Measurements from ENCODE around the gene SLC25A22. TPM values are rescaled to one million over a fixed set of nuclear protein-coding genes. Genes with fewer than 3 reads are reported as not detected.

The SLC25A22 gene
- total and polyA plus RNA-seq, 3 experiments from 2014 or later: 14.1 to 77.0 (median 73.6) TPM

Other genes with a start within 250 kb of the SLC25A22 start
- 1 to 10 TPM; 1.2 to 2.4 TPM for gene LMNTD2, start 237.5 kb downstream of the SLC25A22 start, total RNA-seq
- gene LMNTD2, start 237.5 kb downstream of the SLC25A22 start, polyA plus RNA-seq: 1.1 TPM
- 10 to 100 TPM; 20.4 to 20.7 TPM for gene RASSF7, start 237.3 kb downstream of the SLC25A22 start, total RNA-seq
- gene RASSF7, start 237.3 kb downstream of the SLC25A22 start, polyA plus RNA-seq: 39.7 TPM
- 10 to 100 TPM; 47.3 to 49.8 TPM for gene PHRF1, start 221.8 kb downstream of the SLC25A22 start, total RNA-seq
- 17.7 TPM for gene PHRF1, start 221.8 kb downstream of the SLC25A22 start, polyA plus RNA-seq
- gene IRF7, start 182.3 kb downstream of the SLC25A22 start, total RNA-seq: 10 to 100 TPM; 16.4 to 18.0 TPM
- 38.6 TPM for gene IRF7, start 182.3 kb downstream of the SLC25A22 start, polyA plus RNA-seq
- gene CDHR5, start 173.3 kb downstream of the SLC25A22 start, total RNA-seq: not detected
- gene CDHR5, start 173.3 kb downstream of the SLC25A22 start, polyA plus RNA-seq: not detected
- not detected for gene SCT, start 171.1 kb downstream of the SLC25A22 start, total RNA-seq
- not detected for gene SCT, start 171.1 kb downstream of the SLC25A22 start, polyA plus RNA-seq
- under 1 TPM; 0.22 to 0.31 TPM for gene DRD4, start 161.0 kb downstream of the SLC25A22 start, total RNA-seq
- gene DRD4, start 161.0 kb downstream of the SLC25A22 start, polyA plus RNA-seq: not detected
- gene DEAF1, start 103.1 kb downstream of the SLC25A22 start, total RNA-seq: 10 to 100 TPM; 52.1 to 54.6 TPM
- 36.3 TPM for gene DEAF1, start 103.1 kb downstream of the SLC25A22 start, polyA plus RNA-seq
- gene TMEM80, start 102.5 kb downstream of the SLC25A22 start, total RNA-seq: 10 to 100 TPM; 10.3 to 13.4 TPM
- 27.8 TPM for gene TMEM80, start 102.5 kb downstream of the SLC25A22 start, polyA plus RNA-seq
- 1 to 10 TPM; 7.0 to 7.8 TPM for gene EPS8L2, start 92.0 kb downstream of the SLC25A22 start, total RNA-seq
- 22.9 TPM for gene EPS8L2, start 92.0 kb downstream of the SLC25A22 start, polyA plus RNA-seq
- 100 to 1,000 TPM; 245 to 246 TPM for gene TALDO1, start 50.8 kb downstream of the SLC25A22 start, total RNA-seq
- 184 TPM for gene TALDO1, start 50.8 kb downstream of the SLC25A22 start, polyA plus RNA-seq
- gene GATD1, start 20.8 kb downstream of the SLC25A22 start, total RNA-seq: 10 to 100 TPM; 53.0 to 56.3 TPM
- 12.9 TPM for gene GATD1, start 20.8 kb downstream of the SLC25A22 start, polyA plus RNA-seq
- 1 to 10 TPM; 2.1 to 2.6 TPM for gene CEND1, start 8.2 kb downstream of the SLC25A22 start, total RNA-seq
- 0.13 TPM for gene CEND1, start 8.2 kb downstream of the SLC25A22 start, polyA plus RNA-seq
- 10 to 100 TPM; 30.5 to 34.5 TPM for gene PIDD1, start 7.0 kb upstream of the SLC25A22 start, total RNA-seq
- 4.6 TPM for gene PIDD1, start 7.0 kb upstream of the SLC25A22 start, polyA plus RNA-seq
- 1,000 to 10,000 TPM; 2,769 to 2,922 TPM for gene RPLP2, start 11.7 kb upstream of the SLC25A22 start, total RNA-seq
- gene RPLP2, start 11.7 kb upstream of the SLC25A22 start, polyA plus RNA-seq: 3,158 TPM
- 10 to 100 TPM; 49.8 to 53.0 TPM for gene PNPLA2, start 20.6 kb upstream of the SLC25A22 start, total RNA-seq
- 41.5 TPM for gene PNPLA2, start 20.6 kb upstream of the SLC25A22 start, polyA plus RNA-seq
- gene CRACR2B, start 29.6 kb upstream of the SLC25A22 start, total RNA-seq: 1 to 10 TPM; 2.4 to 3.6 TPM
- not detected for gene CRACR2B, start 29.6 kb upstream of the SLC25A22 start, polyA plus RNA-seq
- gene CD151, start 34.7 kb upstream of the SLC25A22 start, total RNA-seq: 10 to 100 TPM; 61.2 to 65.5 TPM
- gene CD151, start 34.7 kb upstream of the SLC25A22 start, polyA plus RNA-seq: 19.6 TPM
- gene POLR2L, start 44.2 kb upstream of the SLC25A22 start, total RNA-seq: 100 to 1,000 TPM; 178 to 182 TPM
- gene POLR2L, start 44.2 kb upstream of the SLC25A22 start, polyA plus RNA-seq: 114 TPM
- 1 to 10 TPM; 8.8 to 9.4 TPM for gene TSPAN4, start 44.6 kb upstream of the SLC25A22 start, total RNA-seq
- gene TSPAN4, start 44.6 kb upstream of the SLC25A22 start, polyA plus RNA-seq: 4.4 TPM
- 10 to 100 TPM; 87.2 to 94.1 TPM for gene CHID1, start 112.5 kb upstream of the SLC25A22 start, total RNA-seq
- 57.1 TPM for gene CHID1, start 112.5 kb upstream of the SLC25A22 start, polyA plus RNA-seq
- 10 to 100 TPM; 38.8 to 42.8 TPM for gene AP2A2, start 127.6 kb upstream of the SLC25A22 start, total RNA-seq
- gene AP2A2, start 127.6 kb upstream of the SLC25A22 start, polyA plus RNA-seq: 13.9 TPM
- gene MUC6, start 238.4 kb upstream of the SLC25A22 start, total RNA-seq: not detected
- not detected for gene MUC6, start 238.4 kb upstream of the SLC25A22 start, polyA plus RNA-seq

Measured in CD8-positive, alpha-beta memory T cell (primary cell).